Lower lobe of right lung (tissue), 2 donors: ENCODE data around the gene SQSTM1. TPM values are rescaled to one million over a fixed set of nuclear protein-coding genes. Genes with fewer than 3 reads are reported as not detected.

Experiments
- ATAC-seq, 2 donors: fragments of 200-7000 bp; cut with Tn5 transposase; one replicate each; pipeline ENCODE4 v1.9.1; 2020 to 2022; ENCODE audit warnings: mild to moderate bottlenecking in 2 of 2, moderate library complexity in 2 of 2
- DNase-seq: peaks from one replicate; pipeline ENCODE4 v3.0.0-alpha.2; 2020
- H3K27ac ChIP-seq: fragments of 200-600 bp; one replicate; pipeline ENCODE4 v1.8.0; 2022
- H3K27me3 ChIP-seq: fragments of 200-600 bp; one replicate; pipeline ENCODE4 v1.8.0; 2022; ENCODE audit warnings: low read depth
- H3K36me3 ChIP-seq: fragments of 200-600 bp; one replicate; pipeline ENCODE4 v1.8.0; 2022; ENCODE audit warnings: mild to moderate bottlenecking
- H3K4me1 ChIP-seq: fragments of 200-600 bp; one replicate; pipeline ENCODE4 v1.8.0; 2022
- H3K4me3 ChIP-seq: fragments of 200-600 bp; one replicate; pipeline ENCODE4 v1.8.0; 2022; ENCODE audit warnings: mild to moderate bottlenecking
- H3K9me3 ChIP-seq: fragments of 200-600 bp; one replicate; pipeline ENCODE4 v1.8.0; 2022
- intact Hi-C: fragments of 100-400 bp; cut with DNase I; formaldehyde crosslinking; loops from one replicate; pipeline ENCODE4 v1.11.0; 2022
- total RNA-seq: library from RNA; stranded (reverse); fragmentation: NEBNext Ultra II Directional; extraction: Animal tissue kit (Norgen Biotek cat#: 25700); gene quantifications from one replicate; pipeline ENCODE4 v1.2.1, GENCODE V29; 2021
- TF ChIP-seq, protein P1 (sequence below): fragments of 200-600 bp; IDR thresholded peaks from one replicate; pipeline ENCODE4 v1.8.0; 2022; ENCODE audit warnings: antibody characterized with exemption, mild to moderate bottlenecking
- donor health status: DM: no; HTN: yes; CAD: no; lungs with severe emphysema.

The SQSTM1 gene
- total RNA-seq, 1 donor from 2014 or later, result 450 TPM

- DNase-seq, result no peak
- peaks cover 46% of the 10 kb centered on the region for H3K36me3 ChIP-seq
- TF ChIP-seq, protein P1, sequence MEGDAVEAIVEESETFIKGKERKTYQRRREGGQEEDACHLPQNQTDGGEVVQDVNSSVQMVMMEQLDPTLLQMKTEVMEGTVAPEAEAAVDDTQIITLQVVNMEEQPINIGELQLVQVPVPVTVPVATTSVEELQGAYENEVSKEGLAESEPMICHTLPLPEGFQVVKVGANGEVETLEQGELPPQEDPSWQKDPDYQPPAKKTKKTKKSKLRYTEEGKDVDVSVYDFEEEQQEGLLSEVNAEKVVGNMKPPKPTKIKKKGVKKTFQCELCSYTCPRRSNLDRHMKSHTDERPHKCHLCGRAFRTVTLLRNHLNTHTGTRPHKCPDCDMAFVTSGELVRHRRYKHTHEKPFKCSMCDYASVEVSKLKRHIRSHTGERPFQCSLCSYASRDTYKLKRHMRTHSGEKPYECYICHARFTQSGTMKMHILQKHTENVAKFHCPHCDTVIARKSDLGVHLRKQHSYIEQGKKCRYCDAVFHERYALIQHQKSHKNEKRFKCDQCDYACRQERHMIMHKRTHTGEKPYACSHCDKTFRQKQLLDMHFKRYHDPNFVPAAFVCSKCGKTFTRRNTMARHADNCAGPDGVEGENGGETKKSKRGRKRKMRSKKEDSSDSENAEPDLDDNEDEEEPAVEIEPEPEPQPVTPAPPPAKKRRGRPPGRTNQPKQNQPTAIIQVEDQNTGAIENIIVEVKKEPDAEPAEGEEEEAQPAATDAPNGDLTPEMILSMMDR, result no peak
- no peak overlapping the region for H3K4me3 ChIP-seq
- no peak overlapping the region for H3K27ac ChIP-seq
- H3K9me3 ChIP-seq, result no peaks in the 10 kb centered on the region
- H3K4me1 ChIP-seq, result peaks cover 54% of the 10 kb centered on the region
- H3K27me3 ChIP-seq, result no peaks in the 10 kb centered on the region
- no peak for ATAC-seq
- intact Hi-C loops, result no loop called here
Observed at GRCh38 chr5:179798144-179798770, 22.4 kb upstream of the SQSTM1 start.

DNA sequence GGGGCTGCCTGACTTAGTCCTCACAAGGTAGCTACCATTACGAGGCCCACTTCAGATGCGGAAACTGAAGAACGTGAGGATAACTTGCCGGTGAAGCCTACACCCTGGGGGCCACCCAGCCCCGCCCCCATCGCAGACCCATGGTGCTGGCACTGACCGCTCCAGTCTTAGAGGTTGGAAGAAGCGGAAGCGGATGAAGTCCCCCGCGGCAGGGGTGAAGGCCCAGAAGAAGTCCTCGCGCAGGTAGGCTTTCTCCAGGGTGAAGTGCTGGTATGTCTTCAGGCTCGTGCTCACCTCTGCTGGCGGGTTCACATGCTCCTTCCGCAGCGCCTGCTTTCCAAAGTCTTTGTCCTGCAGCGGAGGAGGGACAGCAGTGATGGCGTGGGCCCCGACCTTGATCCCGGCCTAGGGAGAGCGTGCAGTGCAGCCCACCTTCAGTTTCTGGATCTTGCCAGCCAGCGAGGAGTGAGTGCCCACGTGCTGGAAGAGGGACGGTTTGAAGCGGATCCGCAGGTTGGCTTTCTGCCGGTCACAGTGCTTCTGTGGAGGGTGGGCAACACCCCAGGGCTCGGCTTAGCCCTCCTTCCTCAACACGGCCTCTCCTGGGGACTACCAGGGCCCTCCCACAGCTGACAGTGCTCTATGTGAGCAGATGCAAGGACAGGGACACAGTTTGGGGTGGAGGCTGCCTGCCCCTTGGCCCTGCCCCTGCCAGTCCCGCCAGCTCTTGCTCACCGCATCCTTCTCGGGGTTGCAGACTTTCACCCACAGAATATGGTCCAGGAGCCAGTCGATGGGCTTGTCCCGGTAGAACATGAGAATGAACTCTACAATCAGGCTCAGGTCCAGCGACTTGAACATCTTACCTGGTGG is 21.7 kb upstream of the SQSTM1 start:
- ATAC-seq (no peak), DNase-seq (no peak)
- intact Hi-C loops, result no loop called here
- TF ChIP-seq, protein P1, result no peak
- Histone ChIP-seq H3K4me3 (no peak overlapping the region), H3K27me3 (no peaks in the 10 kb centered on the region), H3K27ac (no peak overlapping the region), H3K36me3 (peaks cover 46% of the 10 kb centered on the region), H3K4me1 (peaks cover 54% of the 10 kb centered on the region), H3K9me3 (no peaks in the 10 kb centered on the region)

DNA sequence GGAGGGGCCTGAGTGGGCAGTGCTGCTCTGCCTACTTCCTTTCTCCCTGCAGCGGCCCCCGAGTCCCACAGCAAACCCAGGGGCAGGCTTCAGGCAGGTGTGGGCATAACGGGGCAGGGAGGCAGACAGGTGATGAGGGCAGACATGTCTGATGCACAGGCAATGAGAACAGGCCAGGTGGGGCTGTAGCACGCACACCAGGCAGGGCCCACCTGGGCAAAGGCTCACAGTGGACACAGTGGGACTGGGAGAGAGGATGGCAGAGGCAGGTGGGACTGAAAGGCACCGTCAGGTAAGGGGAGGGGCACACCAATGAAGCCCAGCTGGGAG is 21.1 kb upstream of the SQSTM1 start:
- intact Hi-C loops, result no loop called here
- TF ChIP-seq, protein P1, result no peak
- H3K4me1 ChIP-seq, result peaks cover 54% of the 10 kb centered on the region

GRCh38 chr5:179800071-179800695 is 20.5 kb upstream of the SQSTM1 start:
- H3K9me3 ChIP-seq, result no peaks in the 10 kb centered on the region
- intact Hi-C loops, result no loop called here
- ATAC-seq (no peak), DNase-seq (no peak)
- H3K36me3 ChIP-seq, result peaks cover 46% of the 10 kb centered on the region
- H3K4me1 ChIP-seq, result peaks cover 54% of the 10 kb centered on the region
- H3K27ac ChIP-seq, result no peak overlapping the region
- H3K4me3 ChIP-seq, result no peak overlapping the region
- no peaks in the 10 kb centered on the region for H3K27me3 ChIP-seq
- TF ChIP-seq, protein P1, result no peak

More for the DNA sequence above, 21.1 kb upstream of the SQSTM1 start:
- Histone ChIP-seq H3K9me3 (no peaks in the 10 kb centered on the region), H3K27me3 (no peaks in the 10 kb centered on the region), H3K4me3 (no peak overlapping the region), H3K36me3 (peaks cover 46% of the 10 kb centered on the region), H3K27ac (no peak overlapping the region)
- ATAC-seq (no peak), DNase-seq (no peak)

DNA sequence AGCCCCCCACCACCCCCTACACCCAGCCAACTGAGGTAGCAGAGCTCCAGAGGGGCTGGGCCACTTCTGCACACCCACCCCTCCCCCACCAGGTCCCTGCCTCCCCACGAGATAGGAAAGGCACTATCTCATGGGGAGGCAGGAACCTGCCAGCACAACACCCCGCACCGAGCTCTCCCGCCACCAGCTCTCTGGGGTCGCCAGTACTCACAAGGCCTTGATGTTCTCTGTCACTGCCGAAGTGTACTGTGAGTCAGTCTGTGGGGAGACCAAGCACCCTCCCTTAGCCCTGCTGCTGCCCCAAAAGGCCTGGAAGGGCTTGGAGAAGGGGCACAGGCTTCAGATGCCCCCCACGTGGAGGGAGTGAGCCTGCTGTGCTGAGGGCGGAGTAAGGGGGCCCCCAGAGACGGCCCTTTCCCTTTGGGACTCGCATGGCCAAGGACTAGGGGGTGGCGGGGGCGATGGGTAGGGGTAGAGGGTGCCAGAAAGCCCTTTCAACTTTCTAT is 20.0 kb upstream of the SQSTM1 start:
- intact Hi-C loops, result no loop called here
- Histone ChIP-seq H3K4me1 (peaks cover 53% of the 10 kb centered on the region), H3K27ac (no peak overlapping the region), H3K36me3 (peaks cover 46% of the 10 kb centered on the region), H3K27me3 (no peaks in the 10 kb centered on the region), H3K9me3 (no peaks in the 10 kb centered on the region), H3K4me3 (no peak overlapping the region)
- TF ChIP-seq, protein P1, result no peak
- ATAC-seq (no peak), DNase-seq (no peak)
